Panc1 (cell line): ENCODE results near the gene RNASE3. TPM values are rescaled to one million over a fixed set of nuclear protein-coding genes. Genes with fewer than 3 reads are reported as not detected.
"Not testable (repeated sequence)": the region's sequence is repeated elsewhere in the genome, so short reads cannot be mapped to it uniquely, and the experiment has no call there.

Source experiments
- ATAC-seq: fragments of 200-7000 bp; cut with Tn5 transposase; 2 replicates; pipeline ENCODE4 v1.9.1; 2020; ENCODE audit warnings: mild to moderate bottlenecking, moderate library complexity
- BruUV-seq: library from RNA; stranded (reverse); fragments of 400-500 nt; replicated peaks from 2 replicates; lab custom pipeline; 2021; lab: Mats Ljungman, UMichigan
- CTCF ChIA-PET: fragments of 300-600 bp; sonication (Branson Sonifier 250); formaldehyde crosslinking; loops from one replicate; lab custom pipeline; 2022; ENCODE audit warnings: antibody characterized with exemption; lab: Charles Lee
- POLR2A ChIA-PET: fragments of 300-600 bp; sonication (Branson Sonifier 250); formaldehyde crosslinking; loops from one replicate; lab custom pipeline; 2022; ENCODE audit warnings: antibody characterized with exemption; lab: Charles Lee
- DNase-seq: peaks from one replicate; pipeline ENCODE4 v3.0.0-alpha.2; 2010; ENCODE audit warnings: low read depth, low spot score
- H3K27ac ChIP-seq: 2 replicates; pipeline ENCODE4 v1.5.1; 2011; ENCODE audit warnings: mild to moderate bottlenecking, low read length, inconsistent platforms
- H3K27me3 ChIP-seq: fragments of 200-500 bp; sonication (Bioruptor generic); 2 replicates; pipeline ENCODE4 v1.6.0; 2014; ENCODE audit warnings: low read length, inconsistent platforms; ENCODE audit not compliant: control insufficient read depth, insufficient read depth
- H3K36me3 ChIP-seq: fragments of 200-500 bp; sonication (Bioruptor generic); 2 replicates; pipeline ENCODE4 v1.5.1; 2014; ENCODE audit warnings: inconsistent platforms, mild to moderate bottlenecking, low read length, moderate library complexity; ENCODE audit not compliant: control insufficient read depth, insufficient read depth
- H3K4me1 ChIP-seq: 2 replicates; pipeline ENCODE4 v1.5.1; 2011; ENCODE audit warnings: inconsistent platforms, mild to moderate bottlenecking, low read length, moderate library complexity; ENCODE audit not compliant: control insufficient read depth, insufficient read depth
- H3K4me3 ChIP-seq, 2 experiments: 2 replicates each; pipeline ENCODE4 v1.5.1; 2011 to 2012; ENCODE audit warnings: low read depth in 2 of 2, low read length in 2 of 2, mild to moderate bottlenecking in 2 of 2, inconsistent platforms in 1 of 2, moderate library complexity in 1 of 2
- H3K9me3 ChIP-seq: fragments of 200-500 bp; sonication (Bioruptor generic); 2 replicates; pipeline ENCODE4 v1.5.1; 2014; ENCODE audit warnings: low read depth, mild to moderate bottlenecking, inconsistent platforms, low read length, moderate library complexity; ENCODE audit not compliant: control insufficient read depth, insufficient read depth
- POLR2AphosphoS5 ChIP-seq: IDR thresholded peaks from 2 replicates; pipeline ENCODE4 v1.6.1; 2012; ENCODE audit warnings: mild to moderate bottlenecking, low read depth, low read length, moderate library complexity
- SIN3A ChIP-seq: IDR thresholded peaks from 2 replicates; pipeline ENCODE4 v1.6.1; 2012; ENCODE audit warnings: low read depth, mild to moderate bottlenecking, low read length, moderate library complexity, borderline replicate concordance; ENCODE audit not compliant: insufficient read depth
- TCF7L2 ChIP-seq: IDR thresholded peaks from 2 replicates; pipeline ENCODE4 v1.6.1; 2011; ENCODE audit warnings: mild to moderate bottlenecking, low read depth, low read length, inconsistent platforms
- in situ Hi-C: cut with HindIII; loops from 2 replicates; pipeline ENCODE4 v1.10.0; 2016; ENCODE audit warnings: low sequenced_read_pairs, low pct_unique_long_range_greater_than_20kb
- intact Hi-C: fragments of 100-400 bp; cut with micrococcal nuclease; formaldehyde crosslinking; loops from one replicate; pipeline ENCODE4 v1.10.0; 2022; ENCODE audit not compliant: unreplicated experiment
- total RNA-seq: library from RNA; stranded (reverse); gene quantifications from one replicate; pipeline ENCODE4 v1.2.1, GENCODE V29; 2021; ENCODE audit not compliant: unreplicated experiment
- TF ChIP-seq, protein P1 (sequence below), 2 experiments: IDR thresholded peaks; 2 replicates each; pipeline ENCODE4 v1.6.1; 2011 to 2012; ENCODE audit warnings: low read depth in 2 of 2, control low read depth in 1 of 2, low read length in 1 of 2, mild to moderate bottlenecking in 1 of 2, moderate library complexity in 1 of 2; ENCODE audit not compliant: insufficient read depth in 1 of 2
- TF ChIP-seq, protein P2 (sequence below): fragments of 450-650 bp; IDR thresholded peaks from 2 replicates; pipeline ENCODE4 v1.5.1; 2017; ENCODE audit warnings: mild to moderate bottlenecking

Gene RNASE3
- total RNA-seq, 1 experiment from 2014 or later, result not detected

DNA sequence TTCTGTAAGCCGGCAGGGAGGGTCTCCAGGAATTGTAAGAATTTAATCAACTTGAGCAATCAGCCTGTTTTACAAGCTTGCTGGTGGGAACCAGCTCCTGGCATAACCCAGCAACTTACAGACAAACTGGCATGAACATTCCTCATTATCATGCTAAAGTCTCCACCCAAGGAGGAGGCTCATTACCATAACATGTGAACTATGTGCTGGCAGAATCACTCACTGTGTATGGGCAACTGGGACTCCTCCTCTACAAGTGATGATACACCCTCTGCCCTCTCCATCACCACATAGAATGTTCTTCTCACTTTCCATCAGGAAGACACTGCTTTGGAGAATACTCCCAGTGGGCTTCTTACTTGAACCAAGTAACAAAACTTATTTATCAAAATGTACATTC is 4.1 kb downstream of the RNASE3 start:
- intact Hi-C loops, H3K4me1 ChIP-seq, H3K27me3 ChIP-seq, H3K4me3 ChIP-seq, H3K27ac ChIP-seq, DNase-seq, ATAC-seq, BruUV-seq, H3K9me3 ChIP-seq, H3K36me3 ChIP-seq, CTCF ChIA-PET, in situ Hi-C loops, POLR2A ChIA-PET: not testable (repeated sequence)

DNA sequence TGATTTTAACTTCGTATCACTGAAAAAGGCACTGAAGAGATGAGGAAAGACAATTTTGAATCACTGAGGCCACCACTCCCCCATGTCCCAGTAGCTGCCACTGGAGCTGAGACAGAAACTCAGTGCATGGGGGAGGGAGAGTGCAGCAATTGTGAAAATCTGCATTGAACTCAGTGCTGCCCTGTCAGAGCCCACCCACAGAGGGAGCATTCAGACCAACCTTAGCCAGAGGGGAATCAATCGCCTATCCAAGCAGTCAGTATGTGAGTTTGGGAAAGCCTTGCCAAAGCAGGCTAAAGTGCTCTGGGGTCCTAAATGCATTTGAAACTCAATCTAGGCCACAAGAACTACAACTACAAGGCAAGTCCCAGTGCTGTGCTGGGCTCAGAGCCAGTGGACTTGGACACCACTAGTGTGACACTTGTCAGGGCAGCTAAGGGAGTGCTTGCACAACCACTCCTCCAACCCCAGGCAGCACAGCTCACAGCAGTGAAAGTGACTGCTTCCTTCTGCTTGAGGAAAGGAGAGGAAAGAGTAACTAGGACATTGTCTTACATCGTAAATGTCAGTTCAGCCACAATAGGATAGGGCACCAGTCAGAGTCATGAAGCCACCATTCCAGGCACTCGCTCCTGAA is 13.3 kb downstream of the RNASE3 start:
- no peaks in the 10 kb centered on the region; the same call in 1 of the 2 replicates for H3K27me3 ChIP-seq
- in situ Hi-C loops, result no loop called here
- H3K9me3 ChIP-seq, result no peaks in the 10 kb centered on the region
- H3K4me3 ChIP-seq, result no peak overlapping the region
- ATAC-seq (no peak), DNase-seq (no peak)
- no TSS peak for BruUV-seq
- TF ChIP-seq, protein P1, sequence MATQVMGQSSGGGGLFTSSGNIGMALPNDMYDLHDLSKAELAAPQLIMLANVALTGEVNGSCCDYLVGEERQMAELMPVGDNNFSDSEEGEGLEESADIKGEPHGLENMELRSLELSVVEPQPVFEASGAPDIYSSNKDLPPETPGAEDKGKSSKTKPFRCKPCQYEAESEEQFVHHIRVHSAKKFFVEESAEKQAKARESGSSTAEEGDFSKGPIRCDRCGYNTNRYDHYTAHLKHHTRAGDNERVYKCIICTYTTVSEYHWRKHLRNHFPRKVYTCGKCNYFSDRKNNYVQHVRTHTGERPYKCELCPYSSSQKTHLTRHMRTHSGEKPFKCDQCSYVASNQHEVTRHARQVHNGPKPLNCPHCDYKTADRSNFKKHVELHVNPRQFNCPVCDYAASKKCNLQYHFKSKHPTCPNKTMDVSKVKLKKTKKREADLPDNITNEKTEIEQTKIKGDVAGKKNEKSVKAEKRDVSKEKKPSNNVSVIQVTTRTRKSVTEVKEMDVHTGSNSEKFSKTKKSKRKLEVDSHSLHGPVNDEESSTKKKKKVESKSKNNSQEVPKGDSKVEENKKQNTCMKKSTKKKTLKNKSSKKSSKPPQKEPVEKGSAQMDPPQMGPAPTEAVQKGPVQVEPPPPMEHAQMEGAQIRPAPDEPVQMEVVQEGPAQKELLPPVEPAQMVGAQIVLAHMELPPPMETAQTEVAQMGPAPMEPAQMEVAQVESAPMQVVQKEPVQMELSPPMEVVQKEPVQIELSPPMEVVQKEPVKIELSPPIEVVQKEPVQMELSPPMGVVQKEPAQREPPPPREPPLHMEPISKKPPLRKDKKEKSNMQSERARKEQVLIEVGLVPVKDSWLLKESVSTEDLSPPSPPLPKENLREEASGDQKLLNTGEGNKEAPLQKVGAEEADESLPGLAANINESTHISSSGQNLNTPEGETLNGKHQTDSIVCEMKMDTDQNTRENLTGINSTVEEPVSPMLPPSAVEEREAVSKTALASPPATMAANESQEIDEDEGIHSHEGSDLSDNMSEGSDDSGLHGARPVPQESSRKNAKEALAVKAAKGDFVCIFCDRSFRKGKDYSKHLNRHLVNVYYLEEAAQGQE (IDR thresholded peaks at IDR 0.05; ENCODE audit: insufficient read depth in 1 of 2, low read depth in 2 of 2, low read length in 1 of 2), result no peak
- TF ChIP-seq SIN3A (no peak), TCF7L2 (no peak), POLR2AphosphoS5 (no peak)
- TF ChIP-seq, protein P2, sequence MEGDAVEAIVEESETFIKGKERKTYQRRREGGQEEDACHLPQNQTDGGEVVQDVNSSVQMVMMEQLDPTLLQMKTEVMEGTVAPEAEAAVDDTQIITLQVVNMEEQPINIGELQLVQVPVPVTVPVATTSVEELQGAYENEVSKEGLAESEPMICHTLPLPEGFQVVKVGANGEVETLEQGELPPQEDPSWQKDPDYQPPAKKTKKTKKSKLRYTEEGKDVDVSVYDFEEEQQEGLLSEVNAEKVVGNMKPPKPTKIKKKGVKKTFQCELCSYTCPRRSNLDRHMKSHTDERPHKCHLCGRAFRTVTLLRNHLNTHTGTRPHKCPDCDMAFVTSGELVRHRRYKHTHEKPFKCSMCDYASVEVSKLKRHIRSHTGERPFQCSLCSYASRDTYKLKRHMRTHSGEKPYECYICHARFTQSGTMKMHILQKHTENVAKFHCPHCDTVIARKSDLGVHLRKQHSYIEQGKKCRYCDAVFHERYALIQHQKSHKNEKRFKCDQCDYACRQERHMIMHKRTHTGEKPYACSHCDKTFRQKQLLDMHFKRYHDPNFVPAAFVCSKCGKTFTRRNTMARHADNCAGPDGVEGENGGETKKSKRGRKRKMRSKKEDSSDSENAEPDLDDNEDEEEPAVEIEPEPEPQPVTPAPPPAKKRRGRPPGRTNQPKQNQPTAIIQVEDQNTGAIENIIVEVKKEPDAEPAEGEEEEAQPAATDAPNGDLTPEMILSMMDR, result no peak
- H3K36me3 ChIP-seq, result no peaks in the 10 kb centered on the region
- H3K27ac ChIP-seq, result no peak overlapping the region
- ChIA-PET CTCF (no interaction called here), POLR2A (no interaction called here)
- no peaks in the 10 kb centered on the region for H3K4me1 ChIP-seq
- intact Hi-C loops, result no loop called here

DNA sequence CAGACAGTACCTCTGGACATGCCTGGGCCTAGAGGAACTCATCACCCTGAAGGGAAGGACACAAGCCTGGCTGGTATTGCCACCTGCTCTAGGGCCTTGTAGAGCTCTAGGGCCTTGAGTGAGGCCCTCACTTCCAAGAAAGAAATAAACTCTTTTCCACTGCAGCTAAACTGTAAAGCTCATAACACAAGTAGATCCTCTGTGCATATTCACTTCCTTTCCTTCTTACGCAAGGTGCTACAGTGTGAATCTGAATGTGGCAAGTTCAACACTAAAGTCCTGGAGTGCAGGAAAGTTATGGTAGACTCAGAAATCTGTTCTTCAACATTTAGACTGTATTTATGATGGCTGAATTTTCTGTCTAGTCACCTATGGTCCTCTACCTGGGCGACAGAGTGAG is 14.5 kb downstream of the RNASE3 start:
- TF ChIP-seq SIN3A, result no peak
- TF ChIP-seq, protein P2, result no peak
- TF ChIP-seq, protein P1 (IDR thresholded peaks at IDR 0.05; ENCODE audit: insufficient read depth in 1 of 2, low read depth in 2 of 2, low read length in 1 of 2), result no peak
- no peak for TF ChIP-seq POLR2AphosphoS5
- no peak for TF ChIP-seq TCF7L2
- Histone ChIP-seq H3K9me3 (no peaks in the 10 kb centered on the region), H3K27me3 (no peaks in the 10 kb centered on the region; the same call in 1 of the 2 replicates), H3K4me1 (no peaks in the 10 kb centered on the region), H3K4me3 (no peak overlapping the region), H3K36me3 (no peaks in the 10 kb centered on the region), H3K27ac (no peak overlapping the region)
- DNase-seq, result no peak
- in situ Hi-C loops (no loop called here), intact Hi-C loops (no loop called here)
- no TSS peak for BruUV-seq
- ChIA-PET CTCF (no interaction called here), POLR2A (no interaction called here)
- ATAC-seq, result no peak
